ENCODE results near the gene GAB1. TPM values are rescaled to one million over a fixed set of nuclear protein-coding genes. Genes with fewer than 3 reads are reported as not detected.

GAB1 gene
- polyA plus RNA-seq, result 10 to 100 TPM in 1 of 3 donors, 1 to 10 TPM in 2; 2.3 to 12.7 (median 3.9) TPM

DNA sequence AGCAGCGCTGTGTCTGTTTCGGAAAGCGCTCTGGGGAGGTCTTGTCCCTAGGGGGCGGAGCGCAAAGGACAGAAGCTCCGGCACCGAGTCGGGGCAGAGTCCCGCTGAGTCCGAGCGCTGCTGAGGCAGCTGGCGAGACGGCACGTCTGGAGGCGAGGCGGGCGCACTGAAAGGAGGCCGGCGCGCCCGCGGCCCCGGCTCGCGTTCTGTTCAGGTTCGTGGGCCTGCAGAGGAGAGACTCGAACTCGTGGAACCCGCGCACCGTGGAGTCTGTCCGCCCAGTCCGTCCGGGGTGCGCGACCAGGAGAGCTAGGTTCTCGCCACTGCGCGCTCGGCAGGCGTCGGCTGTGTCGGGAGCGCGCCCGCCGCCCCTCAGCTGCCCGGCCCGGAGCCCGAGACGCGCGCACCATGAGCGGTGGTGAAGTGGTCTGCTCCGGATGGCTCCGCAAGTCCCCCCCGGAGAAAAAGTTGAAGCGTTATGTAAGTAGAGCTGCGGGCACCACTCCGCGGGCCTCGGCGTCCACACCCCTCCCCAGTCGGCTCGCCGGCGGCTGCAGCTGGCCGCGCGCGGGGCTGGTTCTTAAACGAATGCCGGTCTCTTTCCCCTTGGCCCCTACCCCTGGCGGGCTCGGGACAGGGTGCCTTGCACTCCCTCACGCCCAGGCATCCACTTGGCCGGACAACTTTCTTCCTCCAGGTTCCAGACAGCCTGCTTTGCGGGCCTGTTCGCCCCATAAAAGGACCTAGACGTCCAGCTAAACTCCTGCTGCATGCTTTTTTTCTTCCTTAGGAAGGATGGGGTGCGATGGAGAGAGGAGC lies at the start of gene GAB1:
Gene GAB1, plus strand, starts transcription at position 96 of the 819 bp plus-strand sequence. Its CDS starts 313 bp downstream, at position 409.
- H3K27ac ChIP-seq (ENCODE audit: low read depth, low read length), result peak within 1 kb of the TSS; percentile 86
- WGBS, 3 donors, result 0% methylated on average over 78 to 81 of the region's 81 CpGs

- H3K27ac ChIP-seq (ENCODE audit: low read depth, low read length), result no peak overlapping the region
These were observed 49.1 kb upstream of the GAB1 start for GRCh38 chr4:143287572-143287923.

GRCh38 chr4:143288171-143288570 lies 48.5 kb upstream of the GAB1 start:
- no peak overlapping the region for H3K27ac ChIP-seq (ENCODE audit: low read depth, low read length)
- WGBS, 3 donors, result 65 to 78% (median 74%) methylated on average over 4 of the region's 4 CpGs

More at GRCh38 chr4:143287572-143287923, 49.1 kb upstream of the GAB1 start:
- 57 to 81% (median 68%) methylated on average over 3 of the region's 3 CpGs for WGBS, 3 donors

GRCh38 chr4:143289370-143289769 lies 47.3 kb upstream of the GAB1 start:
- no peak overlapping the region for H3K27ac ChIP-seq (ENCODE audit: low read depth, low read length)

DNA sequence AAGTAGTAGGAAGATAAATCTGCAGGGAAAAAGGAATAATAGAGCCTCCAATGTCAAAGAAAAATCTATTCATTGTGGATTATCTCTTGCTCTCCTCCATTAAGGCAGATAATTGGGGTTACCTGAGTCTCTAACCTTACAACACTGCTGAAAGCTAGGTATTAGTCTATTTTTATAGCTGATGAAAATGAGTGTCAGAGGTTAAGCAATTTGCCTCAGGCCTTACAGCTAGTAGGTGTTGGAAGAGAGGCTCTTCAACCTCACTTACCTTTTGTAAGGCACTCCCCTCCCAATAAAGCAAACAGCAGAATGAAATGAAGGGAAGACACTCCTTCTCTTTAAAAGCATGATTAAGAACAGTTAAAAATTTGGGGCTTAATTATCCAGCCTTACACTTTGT lies 45.4 kb upstream of the GAB1 start:
- H3K27ac ChIP-seq (ENCODE audit: low read depth, low read length), result no peak overlapping the region

DNA sequence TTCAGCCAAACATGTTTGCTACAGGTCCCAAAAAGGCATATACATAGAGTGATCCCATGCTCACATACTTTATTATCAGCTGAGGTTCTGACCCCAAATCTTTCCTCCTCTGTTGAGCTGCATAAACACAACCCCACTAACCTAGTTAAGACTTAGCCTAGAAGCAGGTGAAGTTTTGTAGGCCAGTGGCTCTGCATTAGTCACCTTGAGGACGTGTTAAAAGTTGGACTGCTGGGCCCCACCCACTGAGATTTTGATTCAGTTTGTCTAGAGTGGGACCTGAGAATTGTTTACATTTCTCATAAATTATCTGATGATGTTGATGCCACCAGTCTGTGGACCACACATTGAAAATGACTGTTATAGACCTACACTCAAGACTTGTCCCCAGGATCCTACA lies 43.8 kb upstream of the GAB1 start:
- H3K27ac ChIP-seq (ENCODE audit: low read depth, low read length), result no peak overlapping the region

GRCh38 chr4:143294310-143294709 lies 42.4 kb upstream of the GAB1 start:
- no peak overlapping the region for H3K27ac ChIP-seq (ENCODE audit: low read depth, low read length)
- WGBS, 3 donors, result 23 to 42% (median 31%) methylated on average over 3 of the region's 3 CpGs

More for the DNA sequence above, 43.8 kb upstream of the GAB1 start:
- WGBS, 3 donors, result 91 to 96% (median 94%) methylated on average over 1 of the region's 1 CpG

- WGBS, 3 donors, result 47 to 67% (median 48%) methylated on average over 4 of the region's 4 CpGs
- H3K27ac ChIP-seq (ENCODE audit: low read depth, low read length), result no peak overlapping the region
These were observed 41.9 kb upstream of the GAB1 start for GRCh38 chr4:143294710-143295275.

GRCh38 chr4:143296397-143297067 lies 40.1 kb upstream of the GAB1 start:
- no peak overlapping the region for H3K27ac ChIP-seq (ENCODE audit: low read depth, low read length)
- WGBS, 3 donors, result 71 to 81% (median 79%) methylated on average over 6 of the region's 6 CpGs

DNA sequence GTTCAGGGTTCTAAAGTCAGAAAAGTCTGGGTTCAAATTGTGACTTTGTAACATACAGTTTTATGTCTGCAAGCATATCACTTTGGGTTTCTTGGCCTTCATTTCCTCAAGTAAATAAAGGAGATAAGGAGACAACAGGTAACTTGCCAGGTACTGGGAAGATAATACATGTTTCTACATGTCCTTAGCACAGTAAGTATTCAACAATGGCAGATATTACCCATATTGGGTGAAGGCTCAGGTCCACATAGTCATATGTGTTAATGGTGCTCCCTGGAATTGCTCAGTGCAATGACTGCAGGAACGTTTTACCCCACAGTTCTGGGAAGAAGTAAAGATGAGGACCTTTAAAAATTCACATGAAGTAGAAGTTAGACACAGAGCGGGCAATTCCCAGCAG lies 35.8 kb upstream of the GAB1 start:
- 75 to 86% (median 80%) methylated on average over 2 of the region's 2 CpGs for WGBS, 3 donors
- no peak overlapping the region for H3K27ac ChIP-seq (ENCODE audit: low read depth, low read length)

DNA sequence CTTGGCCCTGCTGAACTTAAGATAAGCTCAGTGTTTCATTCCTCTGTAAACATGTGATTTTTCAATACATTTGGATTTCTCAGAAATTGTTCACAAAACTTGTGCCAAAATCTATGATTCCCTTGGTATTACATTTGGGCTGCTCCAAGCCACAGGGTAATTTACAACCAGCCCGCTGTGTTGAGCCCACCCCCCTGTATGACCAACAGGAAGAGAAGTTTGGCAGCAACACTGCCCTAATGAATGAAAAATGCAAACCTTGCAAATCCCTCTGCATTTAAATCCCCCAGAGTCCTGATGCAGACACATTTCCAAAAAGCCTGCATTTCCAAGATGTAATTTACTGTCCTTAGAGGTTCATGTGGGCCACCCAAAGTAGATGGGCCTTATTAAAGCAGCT lies 34.1 kb upstream of the GAB1 start:
- 10 to 48% (median 11%) methylated on average over 1 of the region's 1 CpG for WGBS, 3 donors
- no peak overlapping the region for H3K27ac ChIP-seq (ENCODE audit: low read depth, low read length)

GRCh38 chr4:143306788-143307187 lies 29.9 kb upstream of the GAB1 start:
- H3K27ac ChIP-seq (ENCODE audit: low read depth, low read length), result no peak overlapping the region
- 70 to 90% (median 75%) methylated on average over 3 of the region's 3 CpGs for WGBS, 3 donors

GRCh38 chr4:143307531-143307930 lies 29.1 kb upstream of the GAB1 start:
- H3K27ac ChIP-seq (ENCODE audit: low read depth, low read length), result no peak overlapping the region
- WGBS, 3 donors, result 78 to 85% (median 83%) methylated on average over 1 of the region's 1 CpG

- no peak overlapping the region for H3K27ac ChIP-seq (ENCODE audit: low read depth, low read length)
These were observed 28.3 kb upstream of the GAB1 start for GRCh38 chr4:143308377-143308776.

DNA sequence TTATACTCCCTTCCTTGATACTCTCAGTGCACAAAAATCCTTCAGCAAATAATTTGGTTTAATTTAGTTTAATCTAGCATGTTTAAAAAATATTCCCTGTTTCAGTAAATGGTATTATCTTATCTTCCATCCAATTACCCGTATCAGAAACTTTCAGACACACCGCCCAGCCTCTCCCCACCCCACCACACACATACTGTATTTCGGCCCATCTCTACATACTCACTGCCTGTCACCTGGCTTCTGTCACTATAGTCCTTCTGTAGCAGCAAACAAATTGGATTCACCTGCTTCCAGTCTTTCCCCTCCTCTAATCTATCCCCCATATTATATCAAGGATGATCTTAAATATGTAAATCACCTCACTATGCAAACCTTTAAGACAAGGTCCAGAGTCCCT lies 24.8 kb upstream of the GAB1 start:
- 78 to 94% (median 92%) methylated on average over 3 of the region's 3 CpGs for WGBS, 3 donors
- no peak overlapping the region for H3K27ac ChIP-seq (ENCODE audit: low read depth, low read length)

DNA sequence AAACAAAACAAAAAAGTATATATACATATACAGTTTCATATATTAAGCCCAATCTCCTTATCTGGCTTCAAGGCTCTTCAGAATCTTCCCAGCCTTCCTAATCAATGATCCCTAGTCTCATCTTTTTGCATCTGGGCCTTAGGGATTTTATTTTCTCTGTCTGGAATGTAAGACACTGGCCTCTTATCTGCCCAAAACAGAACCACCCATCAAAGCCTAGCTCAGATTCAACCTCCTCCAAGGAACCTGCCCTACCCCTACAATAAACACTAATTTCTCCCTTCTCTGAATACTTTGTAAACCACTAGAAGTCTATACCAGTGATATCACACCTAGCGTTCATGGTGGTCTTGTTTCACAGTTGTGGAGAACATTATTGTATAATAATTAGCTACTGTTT lies 23.2 kb upstream of the GAB1 start:
- no peak overlapping the region for H3K27ac ChIP-seq (ENCODE audit: low read depth, low read length)
- WGBS, 3 donors, result 82 to 91% (median 86%) methylated on average over 1 of the region's 1 CpG

DNA sequence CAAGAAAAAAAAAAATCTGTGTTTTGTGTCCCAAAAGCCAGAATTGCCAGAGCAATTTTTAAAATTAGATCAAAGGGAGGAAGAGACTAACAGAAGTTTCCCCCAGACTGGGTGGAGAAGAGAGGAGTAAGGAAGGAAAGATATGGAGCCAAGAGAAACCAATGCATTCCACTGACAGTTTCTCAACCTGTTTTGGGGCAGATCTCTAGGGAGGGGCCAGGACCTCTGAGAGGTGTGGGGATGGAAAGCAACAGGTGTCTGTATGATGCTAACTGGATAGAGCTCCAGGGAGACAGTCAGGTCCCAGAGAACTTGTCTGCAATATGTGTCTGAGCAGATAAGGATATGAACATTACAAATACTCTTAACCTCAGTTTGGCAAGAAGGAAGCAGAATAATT lies 22.7 kb upstream of the GAB1 start:
- H3K27ac ChIP-seq (ENCODE audit: low read depth, low read length), result no peak overlapping the region

DNA sequence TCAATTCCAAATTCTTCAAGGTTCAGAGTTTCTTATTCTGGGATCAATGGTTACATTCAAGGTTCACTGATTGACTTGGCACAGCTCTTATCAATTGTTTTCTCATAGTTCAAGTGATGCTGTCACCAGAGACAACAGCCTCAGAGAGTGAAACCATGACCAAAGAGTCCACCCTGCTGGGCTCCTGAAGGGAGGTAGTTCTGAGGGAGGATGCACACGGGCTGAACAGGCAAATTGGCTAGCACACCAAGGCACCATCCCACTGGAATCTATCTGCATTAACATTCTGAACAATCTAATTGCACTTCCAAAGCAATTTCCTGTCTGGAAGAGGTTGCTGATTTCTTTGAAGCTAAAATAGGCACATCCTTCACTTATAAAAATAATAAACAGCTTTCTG lies 16.6 kb upstream of the GAB1 start:
- H3K27ac ChIP-seq (ENCODE audit: low read depth, low read length), result no peak overlapping the region
- WGBS, 3 donors, result 23 to 32% (median 23%) methylated on average over 1 of the region's 1 CpG

DNA sequence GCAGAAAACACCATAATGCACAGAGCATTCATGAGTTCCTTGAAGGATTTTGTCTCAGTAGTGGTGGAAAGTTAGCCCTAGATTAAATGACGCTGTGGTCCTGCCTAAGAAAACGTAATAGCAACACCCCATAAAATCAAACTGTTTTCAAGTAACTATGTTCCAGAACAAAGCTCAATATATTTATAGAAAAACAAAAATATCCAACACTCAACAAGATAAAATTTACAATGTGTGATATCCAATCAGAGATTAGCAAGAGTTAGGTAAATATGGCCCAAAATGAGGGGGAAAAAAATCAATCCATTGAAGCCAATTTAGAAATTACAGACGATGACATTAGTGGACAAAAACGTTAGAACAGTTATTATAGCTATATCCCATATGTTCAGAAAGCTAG lies 9.9 kb upstream of the GAB1 start:
- H3K27ac ChIP-seq (ENCODE audit: low read depth, low read length), result no peak overlapping the region
- 77 to 91% (median 87%) methylated on average over 4 of the region's 4 CpGs for WGBS, 3 donors

- no peak overlapping the region for H3K27ac ChIP-seq (ENCODE audit: low read depth, low read length)
- 89 to 98% (median 94%) methylated on average over 6 of the region's 6 CpGs for WGBS, 3 donors
These were observed 6.7 kb upstream of the GAB1 start for GRCh38 chr4:143329985-143330384.

Measured in adipose tissue (tissue), 3 donors.